GM12878 (cell line): ENCODE results near the gene LZIC. TPM values are rescaled to one million over a fixed set of nuclear protein-coding genes. Genes with fewer than 3 reads are reported as not detected.
A peak's percentile ranks its signal among the peaks of the same experiment; 100 is the strongest.

Experiments
- BCL3 ChIP-seq: IDR thresholded peaks from 2 replicates; pipeline ENCODE4 v1.6.1; 2011; ENCODE audit warnings: borderline replicate concordance, low read depth, mild to moderate bottlenecking, moderate library complexity, low read length; ENCODE audit not compliant: insufficient read depth, poor library complexity, severe bottlenecking
- BMI1 ChIP-seq: fragments of 450-650 bp; IDR thresholded peaks from 2 replicates; pipeline ENCODE4 v1.6.1; 2016; ENCODE audit warnings: mild to moderate bottlenecking, moderate library complexity, borderline replicate concordance
- CTCF ChIP-seq, 3 experiments: IDR thresholded peaks in 2 of 3; conservative IDR thresholded peaks in 1 of 3; 2 replicates each; pipeline ENCODE4 v1.5.1; 2011; ENCODE audit warnings: low read depth in 3 of 3, low read length in 3 of 3, mild to moderate bottlenecking in 3 of 3, control low read depth in 2 of 3, moderate library complexity in 2 of 3, inconsistent platforms in 1 of 3, mixed read lengths in 1 of 3; ENCODE audit not compliant: control insufficient read depth in 2 of 3, insufficient read depth in 1 of 3; ENCODE audit errors: extremely low read depth in 1 of 3
- FOS ChIP-seq: IDR thresholded peaks from 3 replicates; pipeline ENCODE4 v1.6.1; 2011; ENCODE audit warnings: borderline replicate concordance; ENCODE audit not compliant: insufficient read length; ENCODE audit errors: extremely low read depth
- IRF5 ChIP-seq: fragments of 450-650 bp; IDR thresholded peaks from 2 replicates; pipeline ENCODE4 v1.6.1; 2017; ENCODE audit warnings: borderline replicate concordance
- MLLT1 ChIP-seq: fragments of 450-650 bp; IDR thresholded peaks from 2 replicates; pipeline ENCODE4 v1.6.1; 2016; ENCODE audit warnings: mild to moderate bottlenecking
- NFIC ChIP-seq: IDR thresholded peaks from 2 replicates; pipeline ENCODE4 v1.6.1; 2012; ENCODE audit warnings: low read depth, mild to moderate bottlenecking, inconsistent platforms, low read length, moderate library complexity
- PAX8 ChIP-seq: fragments of 450-650 bp; IDR thresholded peaks from 2 replicates; pipeline ENCODE4 v1.6.1; 2017; ENCODE audit warnings: mild to moderate bottlenecking, moderate library complexity
- PML ChIP-seq: IDR thresholded peaks from 2 replicates; pipeline ENCODE4 v1.6.1; 2012; ENCODE audit warnings: low read length, inconsistent platforms
- RELB ChIP-seq: fragments of 450-650 bp; IDR thresholded peaks from 2 replicates; pipeline ENCODE4 v1.6.1; 2017; ENCODE audit warnings: low read depth, mild to moderate bottlenecking, moderate library complexity
- RFX5 ChIP-seq: IDR thresholded peaks from 2 replicates; pipeline ENCODE4 v1.6.1; 2011; ENCODE audit warnings: low read depth, low read length, improper control_type of control experiment
- SIX5 ChIP-seq: IDR thresholded peaks from 2 replicates; pipeline ENCODE4 v1.6.1; 2011; ENCODE audit warnings: mild to moderate bottlenecking, low read depth, low read length, moderate library complexity; ENCODE audit not compliant: severe bottlenecking
- SKIL ChIP-seq: fragments of 450-650 bp; IDR thresholded peaks from 2 replicates; pipeline ENCODE4 v1.6.1; 2017; ENCODE audit warnings: mild to moderate bottlenecking, low read depth, inconsistent platforms; ENCODE audit not compliant: poor library complexity, severe bottlenecking
- SP1 ChIP-seq: IDR thresholded peaks from one replicate; pipeline ENCODE4 v1.6.1; 2011; ENCODE audit warnings: low read depth, low read length
- SRF ChIP-seq, 2 experiments: IDR thresholded peaks; 2 replicates each; pipeline ENCODE4 v1.6.1; 2011; ENCODE audit warnings: low read depth in 2 of 2, low read length in 2 of 2, mild to moderate bottlenecking in 1 of 2, moderate library complexity in 1 of 2
- STAT1 ChIP-seq: fragments of 450-650 bp; conservative IDR thresholded peaks from 2 replicates; pipeline ENCODE4 v1.6.1; 2014; ENCODE audit warnings: antibody characterized with exemption, mild to moderate bottlenecking
- SUZ12 ChIP-seq: fragments of 200-600 bp; sonication (generic); IDR thresholded peaks from one replicate; pipeline ENCODE4 v1.6.1; 2018; ENCODE audit warnings: antibody characterized with exemption, mild to moderate bottlenecking; ENCODE audit not compliant: unreplicated experiment
- WRNIP1 ChIP-seq: IDR thresholded peaks from 2 replicates; pipeline ENCODE4 v1.6.1; 2011; ENCODE audit warnings: low read depth, low read length, improper control_type of control experiment, borderline replicate concordance
- polyA plus RNA-seq, 11 experiments: library from polyadenylated mRNA; depleted of rRNA in 4 of 11; unstranded in 6 of 11; stranded (reverse) in 5 of 11; fragments of >200 nt; fragmentation: Nextera tagmentation in 4 of 11; fragmentation: Illumina TruSeq in 1 of 11; extraction: Ambion mirVana in 4 of 11; extraction: Trizol in 1 of 11; gene quantifications; 1 replicate in 1 of 11; 2 replicates in 10 of 11; pipeline versions ENCODE4 v1.2.1 to v1.2.3, GENCODE V29; 2011 to 2016; ENCODE audit warnings: inconsistent platforms in 2 of 11, missing spikeins in 2 of 11, low read depth in 1 of 11
- total RNA-seq, 4 experiments: library from RNA; depleted of rRNA in 3 of 4; stranded (reverse); fragments of >200 nt in 3 of 4; fragmentation: Illumina TruSeq in 1 of 4; extraction: Trizol in 1 of 4; gene quantifications; 2 replicates each; pipeline versions ENCODE4 v1.2.1 to v1.2.3, GENCODE V29; 2013 to 2021

The LZIC gene
- total and polyA plus RNA-seq, 10 of the 15 experiments (the other 5 are each of a cell fraction or from before 2014, with no cell fraction given), result 7.3 to 30.3 (median 17.1) TPM

GRCh38 chr1:9942939-9943788, at the start of gene LZIC, which contains the start of gene NMNAT1 (continued):
- peak; percentile 93 for TF ChIP-seq PML
- TF ChIP-seq BCL3, result peak; percentile 85
- TF ChIP-seq SRF (IDR thresholded peaks at IDR 0.05; ENCODE audit: low read depth in 2 of 2, low read length in 2 of 2), result peak; percentile 54 to 90; a peak in 3 of 4 replicates
- 0 out of 2 replicates have a peak, but pooled peaks have one; percentile 16 for TF ChIP-seq RFX5
- TF ChIP-seq RELB, result peak; percentile 98
- TF ChIP-seq SP1, result peak; percentile 92
- TF ChIP-seq IRF5, result peak; percentile 26; the same call in 1 of the 2 replicates
- no peak for TF ChIP-seq SUZ12
- no peak for TF ChIP-seq NFIC
- TF ChIP-seq SKIL, result peak; percentile 36
- peak; percentile 81 for TF ChIP-seq SIX5
- no peak for TF ChIP-seq MLLT1
- TF ChIP-seq PAX8, result no peak
- TF ChIP-seq CTCF (IDR thresholded peaks at IDR 0.05 in 2 of 3, conservative IDR thresholded peaks at IDR 0.05 in 1 of 3; ENCODE audit: control insufficient read depth in 2 of 3, extremely low read depth in 1 of 3, insufficient read depth in 1 of 3, low read depth in 3 of 3, low read length in 3 of 3), result peak in 1 of 3 experiments; percentile 29; a peak in 1 of 6 replicates
- no peak for TF ChIP-seq FOS
- peak; percentile 98 for TF ChIP-seq STAT1
- TF ChIP-seq BMI1, result no peak
- 0 out of 2 replicates have a peak, but pooled peaks have one; percentile 55 for TF ChIP-seq WRNIP1
